GM23338 (cell line): ENCODE data around the gene LRRC37B.
"Not testable (repeated sequence)": the region's sequence is repeated elsewhere in the genome, so short reads cannot be mapped to it uniquely, and the experiment has no call there.

Experiments used
- CTCF ChIP-seq, 2 experiments: fragments of 200-600 bp in 1 of 2; sonication (generic) in 1 of 2; conservative IDR thresholded peaks; 2 replicates each; pipeline versions ENCODE4 v1.5.1 to v1.6.1; 2016 to 2017; ENCODE audit warnings: antibody characterized with exemption in 2 of 2, low read depth in 2 of 2, mild to moderate bottlenecking in 2 of 2, moderate library complexity in 1 of 2
- EZH2 ChIP-seq: fragments of 200-600 bp; sonication (generic); IDR thresholded peaks from one replicate; pipeline ENCODE4 v1.8.0; 2017; ENCODE audit warnings: antibody characterized with exemption, mild to moderate bottlenecking, low read depth; ENCODE audit not compliant: unreplicated experiment
- EZH2phosphoT487 ChIP-seq: fragments of 200-600 bp; sonication (generic); IDR thresholded peaks from one replicate; pipeline ENCODE4 v1.8.1; 2018; ENCODE audit warnings: antibody characterized with exemption; ENCODE audit not compliant: unreplicated experiment
- NANOG ChIP-seq: IDR thresholded peaks from 2 replicates; pipeline ENCODE4 v1.6.1; 2016; ENCODE audit warnings: antibody characterized with exemption, borderline replicate concordance
- POLR2AphosphoS5 ChIP-seq: IDR thresholded peaks from 2 replicates; pipeline ENCODE4 v1.6.1; 2016; ENCODE audit warnings: antibody characterized with exemption, low read depth
- REST ChIP-seq: IDR thresholded peaks from one replicate; pipeline ENCODE4 v1.6.1; 2018; ENCODE audit warnings: antibody characterized with exemption; ENCODE audit not compliant: unreplicated experiment

GRCh38 chr17:31974269-31975071 is 32.7 kb upstream of the LRRC37B start:
- not testable (repeated sequence) for TF ChIP-seq REST; POLR2AphosphoS5; CTCF (conservative IDR thresholded peaks at IDR 0.05; ENCODE audit: low read depth in 2 of 2); NANOG; EZH2phosphoT487; EZH2
